Measurements from ENCODE around the gene RBFOX1. TPM values are rescaled to one million over a fixed set of nuclear protein-coding genes. Genes with fewer than 3 reads are reported as not detected.

Gene RBFOX1
- total RNA-seq, 1 donor from 2014 or later: not detected

DNA sequence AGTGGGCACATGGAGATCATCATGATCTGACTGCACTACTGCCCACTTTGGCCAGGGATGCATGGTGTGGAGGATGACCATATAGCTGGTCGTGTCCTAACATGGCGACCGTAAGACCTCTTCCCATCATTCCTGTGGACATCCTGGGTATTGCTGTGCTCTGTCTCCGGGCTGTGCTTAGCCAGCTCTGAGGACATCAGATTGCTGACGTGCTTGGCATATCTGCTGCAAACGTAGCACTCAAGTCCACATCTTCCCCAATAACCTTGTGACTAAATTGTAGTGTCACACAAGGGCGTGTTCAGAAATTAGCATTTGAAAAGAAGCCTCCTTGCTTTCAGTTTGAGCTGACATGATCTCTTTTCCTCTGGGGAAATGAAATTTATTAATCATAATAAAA is 373.2 kb downstream of the RBFOX1 start:
- no peak overlapping the region for H3K4me3 ChIP-seq
- no peak for DNase-seq (ENCODE audit: low spot score in 2 of 2)
- no peaks in the 10 kb centered on the region for H3K9me3 ChIP-seq
- H3K36me3 ChIP-seq: no peaks in the 10 kb centered on the region
- no peak for TF ChIP-seq CTCF (IDR thresholded peaks at IDR 0.05)
- no peak overlapping the region for H3K27ac ChIP-seq
- no peaks in the 10 kb centered on the region for H3K27me3 ChIP-seq
- H3K4me1 ChIP-seq: no peaks in the 10 kb centered on the region
- intact Hi-C loops (cut with DNase I): no loop called here

DNA sequence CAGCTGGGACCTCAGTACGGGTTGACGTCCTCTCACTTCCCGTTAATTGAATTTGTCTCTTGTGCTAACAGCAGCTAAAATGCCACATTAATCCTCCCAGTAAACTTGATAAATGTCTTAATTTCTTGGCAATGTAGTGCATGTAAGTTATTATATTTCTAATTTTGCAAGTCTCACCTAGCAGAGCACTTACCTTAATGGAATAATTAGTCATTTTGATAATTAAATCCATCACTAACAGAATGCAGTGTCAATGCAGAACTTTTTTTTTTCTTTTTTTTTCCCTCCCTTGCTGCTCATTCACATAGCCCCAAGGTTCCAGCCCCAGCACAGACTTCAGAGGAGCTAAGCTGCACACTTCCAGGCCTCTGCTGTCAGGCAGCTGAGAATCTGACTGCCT is 376.5 kb downstream of the RBFOX1 start:
- Histone ChIP-seq H3K4me3 (no peak overlapping the region), H3K27me3 (no peaks in the 10 kb centered on the region), H3K4me1 (no peaks in the 10 kb centered on the region), H3K36me3 (no peaks in the 10 kb centered on the region), H3K27ac (no peak overlapping the region), H3K9me3 (no peaks in the 10 kb centered on the region)
- TF ChIP-seq CTCF (IDR thresholded peaks at IDR 0.05): no peak
- no peak for DNase-seq (ENCODE audit: low spot score in 2 of 2)
- intact Hi-C loops (cut with DNase I): no loop called here

GRCh38 chr16:7713244-7713643 is 380.6 kb downstream of the RBFOX1 start:
- no peaks in the 10 kb centered on the region for H3K36me3 ChIP-seq
- intact Hi-C loops (cut with DNase I): no loop called here
- TF ChIP-seq CTCF (IDR thresholded peaks at IDR 0.05): no peak
- no peak overlapping the region for H3K4me3 ChIP-seq
- no peaks in the 10 kb centered on the region for H3K9me3 ChIP-seq
- no peak for DNase-seq (ENCODE audit: low spot score in 2 of 2)
- no peaks in the 10 kb centered on the region for H3K27me3 ChIP-seq
- no peaks in the 10 kb centered on the region for H3K4me1 ChIP-seq
- H3K27ac ChIP-seq: no peak overlapping the region

DNA sequence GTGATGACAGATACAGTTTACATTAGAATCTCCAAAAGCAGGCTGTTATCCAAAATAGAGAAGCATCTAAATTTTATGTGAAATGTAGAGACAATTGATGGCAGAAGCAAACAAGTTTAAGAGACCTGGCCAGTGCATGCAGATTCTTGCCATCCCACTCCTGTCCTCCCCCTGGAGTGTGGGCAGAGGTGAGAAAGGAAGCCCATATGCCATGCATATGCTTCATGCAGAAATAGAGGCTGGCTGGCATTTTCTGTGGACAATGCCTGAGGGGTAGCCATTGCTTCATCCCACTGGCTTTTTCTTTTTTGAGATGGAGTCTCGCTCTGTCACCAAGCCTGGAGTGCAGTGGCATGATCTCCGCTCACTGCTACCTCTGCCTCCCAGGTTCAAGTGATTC is 382.1 kb downstream of the RBFOX1 start:
- Histone ChIP-seq H3K36me3 (no peaks in the 10 kb centered on the region), H3K4me1 (no peaks in the 10 kb centered on the region), H3K27me3 (no peaks in the 10 kb centered on the region), H3K4me3 (no peak overlapping the region), H3K27ac (no peak overlapping the region), H3K9me3 (no peaks in the 10 kb centered on the region)
- TF ChIP-seq CTCF (IDR thresholded peaks at IDR 0.05): no peak
- DNase-seq (ENCODE audit: low spot score in 2 of 2): no peak
- intact Hi-C loops (cut with DNase I): no loop called here

DNA sequence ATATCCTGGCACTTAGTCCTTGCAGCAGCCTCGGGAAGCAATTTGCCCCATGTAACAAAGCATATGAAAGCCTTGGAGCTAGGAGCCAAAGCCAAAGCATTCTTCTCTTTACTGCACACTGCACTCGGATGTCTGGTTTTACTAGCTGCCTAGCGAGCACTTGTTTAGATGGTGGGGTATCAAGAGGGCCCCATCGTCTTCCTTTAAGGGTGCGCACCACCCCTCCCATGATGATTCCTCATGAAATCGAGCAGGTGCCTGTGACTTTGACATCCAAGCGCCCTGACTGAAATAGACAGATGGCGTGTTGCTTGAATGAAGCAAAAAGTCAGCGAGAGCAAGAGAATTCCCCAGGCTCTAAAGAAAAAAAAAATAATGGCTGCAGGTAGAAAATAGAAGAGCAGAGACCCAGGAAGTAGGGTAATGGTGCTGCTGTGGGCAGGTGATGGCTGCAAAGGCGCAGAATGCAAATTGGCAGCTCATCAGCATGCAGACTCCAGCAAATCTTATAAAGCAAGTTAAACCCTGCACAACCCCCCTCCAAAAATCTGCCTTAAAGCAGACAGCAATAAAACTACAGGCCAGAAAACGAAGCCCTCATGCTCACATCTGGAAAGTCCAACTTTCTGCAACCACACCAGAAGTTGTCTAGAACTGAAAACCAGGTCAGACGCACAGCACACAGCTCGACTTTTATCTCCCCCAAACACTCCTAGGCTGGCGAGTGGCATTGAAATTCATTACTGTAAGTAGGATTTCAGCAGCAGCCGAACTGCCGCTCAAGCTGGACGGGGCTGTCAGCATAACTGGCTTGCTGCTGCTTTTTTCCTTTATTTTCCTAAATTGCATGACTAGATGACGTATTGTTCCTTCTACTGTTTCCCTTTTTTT is 384.3 kb downstream of the RBFOX1 start:
- Histone ChIP-seq H3K27ac (no peak overlapping the region), H3K4me1 (no peaks in the 10 kb centered on the region), H3K4me3 (no peak overlapping the region), H3K9me3 (no peaks in the 10 kb centered on the region), H3K36me3 (no peaks in the 10 kb centered on the region), H3K27me3 (no peaks in the 10 kb centered on the region)
- intact Hi-C loops (cut with DNase I): no loop called here
- DNase-seq (ENCODE audit: low spot score in 2 of 2): no peak
- no peak for TF ChIP-seq CTCF (IDR thresholded peaks at IDR 0.05)
